Trophoblast cell (in vitro differentiated cells and primary cell): ENCODE results near the gene SHC2.

Experiments used
- DNase-seq, 2 donors: peaks; one replicate each; pipeline ENCODE4 v3.0.0-alpha.2; 2016
- H2AFZ ChIP-seq: 2 replicates; pipeline ENCODE4 v1.6.1; 2013; ENCODE audit warnings: low read length, moderate library complexity, mild to moderate bottlenecking; ENCODE audit not compliant: insufficient read depth, poor library complexity
- H2AK5ac ChIP-seq: 2 replicates; pipeline ENCODE4 v1.6.1; 2013; ENCODE audit warnings: mild to moderate bottlenecking, low read length
- H2BK120ac ChIP-seq: 2 replicates; pipeline ENCODE4 v1.6.1; 2013; ENCODE audit warnings: low read length, mild to moderate bottlenecking, moderate library complexity; ENCODE audit not compliant: insufficient read depth, poor library complexity
- H2BK12ac ChIP-seq: 2 replicates; pipeline ENCODE4 v1.6.1; 2013; ENCODE audit warnings: mild to moderate bottlenecking, low read length, moderate library complexity
- H2BK5ac ChIP-seq: 2 replicates; pipeline ENCODE4 v1.6.1; 2013; ENCODE audit warnings: low read length, low read depth, moderate library complexity, mild to moderate bottlenecking; ENCODE audit not compliant: poor library complexity
- H3K14ac ChIP-seq: 2 replicates; pipeline ENCODE4 v1.6.1; 2013; ENCODE audit warnings: mild to moderate bottlenecking, low read length
- H3K18ac ChIP-seq: 2 replicates; pipeline ENCODE4 v1.6.1; 2013; ENCODE audit warnings: mild to moderate bottlenecking, low read length
- H3K23ac ChIP-seq: 2 replicates; pipeline ENCODE4 v1.6.1; 2013; ENCODE audit warnings: low read length
- H3K27ac ChIP-seq: 2 replicates; pipeline ENCODE4 v1.5.1; 2013; ENCODE audit warnings: low read depth, mild to moderate bottlenecking, inconsistent platforms, low read length, moderate library complexity
- H3K27me3 ChIP-seq: 2 replicates; pipeline ENCODE4 v1.6.1; 2013; ENCODE audit warnings: inconsistent platforms, mild to moderate bottlenecking, low read length, moderate library complexity; ENCODE audit not compliant: insufficient read depth
- H3K36me3 ChIP-seq, 2 experiments: 1 replicate in 1 of 2; 2 replicates in 1 of 2; pipeline ENCODE4 v1.6.1; 2013; ENCODE audit warnings: low read length in 2 of 2, mild to moderate bottlenecking in 2 of 2, moderate library complexity in 1 of 2; ENCODE audit not compliant: insufficient read depth in 2 of 2, control insufficient read depth in 1 of 2
- H3K4ac ChIP-seq: 2 replicates; pipeline ENCODE4 v1.6.1; 2013; ENCODE audit warnings: low read depth, mild to moderate bottlenecking, low read length, moderate library complexity
- H3K4me1 ChIP-seq, 2 experiments: 1 replicate in 1 of 2; 2 replicates in 1 of 2; pipeline ENCODE4 v1.6.1; 2013; ENCODE audit warnings: low read length in 2 of 2, mild to moderate bottlenecking in 2 of 2, moderate library complexity in 1 of 2; ENCODE audit not compliant: insufficient read depth in 2 of 2, control insufficient read depth in 1 of 2
- H3K4me2 ChIP-seq: 2 replicates; pipeline ENCODE4 v1.6.1; 2013; ENCODE audit warnings: inconsistent platforms, mild to moderate bottlenecking, low read length, moderate library complexity
- H3K4me3 ChIP-seq: 2 replicates; pipeline ENCODE4 v1.5.1; 2013; ENCODE audit warnings: mild to moderate bottlenecking, low read depth, low read length, inconsistent platforms
- H3K79me1 ChIP-seq: one replicate; pipeline ENCODE4 v1.6.1; 2013; ENCODE audit warnings: low read length
- H3K79me2 ChIP-seq: 2 replicates; pipeline ENCODE4 v1.6.1; 2013; ENCODE audit warnings: low read length, mild to moderate bottlenecking; ENCODE audit not compliant: control insufficient read depth, insufficient read depth, poor library complexity
- H3K9ac ChIP-seq: 2 replicates; pipeline ENCODE4 v1.6.1; 2013; ENCODE audit warnings: mild to moderate bottlenecking, low read length
- H3K9me3 ChIP-seq: 2 replicates; pipeline ENCODE4 v1.6.1; 2013; ENCODE audit warnings: low read depth, mild to moderate bottlenecking, control low read depth, inconsistent platforms, low read length; ENCODE audit not compliant: insufficient read depth
- H4K12ac ChIP-seq: 2 replicates; pipeline ENCODE4 v1.6.1; 2013; ENCODE audit warnings: low read depth, mild to moderate bottlenecking, low read length, moderate library complexity
- H4K8ac ChIP-seq: 2 replicates; pipeline ENCODE4 v1.6.1; 2013; ENCODE audit warnings: low read depth, mild to moderate bottlenecking, low read length, moderate library complexity
- H4K91ac ChIP-seq: one replicate; pipeline ENCODE4 v1.6.1; 2013; ENCODE audit warnings: low read depth, mild to moderate bottlenecking, low read length, moderate library complexity
- WGBS: extraction: QIAGEN DNeasy Blood & Tissue Kit; methylation state at CpG from one replicate; pipeline ENCODE4 v1.1.7; 2013; ENCODE audit warnings: missing lambda C conversion rate; ENCODE audit not compliant: insufficient read length, insufficient coverage; ENCODE audit errors: extremely low coverage; 5-methylcytosine and 5-hydroxymethylcytosine counted together

The SHC2 gene

GRCh38 chr19:447064-447426 is 13.8 kb downstream of the SHC2 start:
- no peak overlapping the region for H2BK120ac ChIP-seq
- no peak overlapping the region for H3K9ac ChIP-seq
- no peak overlapping the region for H2AK5ac ChIP-seq
- no peak overlapping the region for H3K18ac ChIP-seq
- H4K12ac ChIP-seq, result no peak overlapping the region
- no peaks in the 10 kb centered on the region for H3K27me3 ChIP-seq
- no CpG with 5 or more reads among the region's 24 CpGs for WGBS
- no peak overlapping the region for H3K23ac ChIP-seq
- peaks cover 25% of the 10 kb centered on the region for H3K9me3 ChIP-seq
- no peak overlapping the region for H3K4me2 ChIP-seq
- no peak overlapping the region for H3K27ac ChIP-seq
- no peak overlapping the region for H3K4ac ChIP-seq
- no peak overlapping the region for H3K4me3 ChIP-seq
- H4K91ac ChIP-seq, result no peak overlapping the region
- H2AFZ ChIP-seq, result no peak overlapping the region
- H3K4me1 ChIP-seq, result peaks cover 6 to 11% of the 10 kb centered on the region in 2 experiments
- no peak overlapping the region for H4K8ac ChIP-seq
- no peak overlapping the region for H3K14ac ChIP-seq
- peaks cover 2% of the 10 kb centered on the region for H3K79me1 ChIP-seq
- no peak for DNase-seq
- no peak overlapping the region for H2BK5ac ChIP-seq
- no peaks in the 10 kb centered on the region for H3K79me2 ChIP-seq
- peaks cover 0 to 6% of the 10 kb centered on the region in 2 experiments for H3K36me3 ChIP-seq
- no peak overlapping the region for H2BK12ac ChIP-seq

GRCh38 chr19:444677-445210 is 16.1 kb downstream of the SHC2 start:
- H2BK5ac ChIP-seq, result no peak overlapping the region
- no peak overlapping the region for H2AFZ ChIP-seq
- H3K4me3 ChIP-seq, result no peak overlapping the region
- no peaks in the 10 kb centered on the region for H3K27me3 ChIP-seq
- no peak overlapping the region for H3K4ac ChIP-seq
- no peak overlapping the region for H3K4me2 ChIP-seq
- no peak overlapping the region for H3K27ac ChIP-seq
- H3K18ac ChIP-seq, result no peak overlapping the region
- H3K4me1 ChIP-seq, result peaks cover 6 to 11% of the 10 kb centered on the region in 2 experiments
- no CpG with 5 or more reads among the region's 26 CpGs for WGBS
- no peak overlapping the region for H2BK12ac ChIP-seq
- no peak overlapping the region for H3K14ac ChIP-seq
- DNase-seq, result no peak
- no peak overlapping the region for H2AK5ac ChIP-seq
- H3K9ac ChIP-seq, result no peak overlapping the region
- H3K79me2 ChIP-seq, result no peaks in the 10 kb centered on the region
- H2BK120ac ChIP-seq, result no peak overlapping the region
- H3K9me3 ChIP-seq, result peaks cover 13% of the 10 kb centered on the region
- H4K91ac ChIP-seq, result no peak overlapping the region
- H4K12ac ChIP-seq, result no peak overlapping the region
- peaks cover 2% of the 10 kb centered on the region for H3K79me1 ChIP-seq
- no peaks in the 10 kb centered on the region for H3K36me3 ChIP-seq
- no peak overlapping the region for H3K23ac ChIP-seq
- H4K8ac ChIP-seq, result no peak overlapping the region

GRCh38 chr19:443005-443404 is 17.8 kb downstream of the SHC2 start:
- no peak overlapping the region for H2BK5ac ChIP-seq
- no peak overlapping the region for H2BK12ac ChIP-seq
- no peak overlapping the region for H3K4me2 ChIP-seq
- H3K79me1 ChIP-seq, result no peaks in the 10 kb centered on the region
- H4K8ac ChIP-seq, result no peak overlapping the region
- 100% methylated on average over 1 of the region's 2 CpGs for WGBS
- H3K23ac ChIP-seq, result no peak overlapping the region
- H3K14ac ChIP-seq, result no peak overlapping the region
- H3K18ac ChIP-seq, result no peak overlapping the region
- no peaks in the 10 kb centered on the region for H3K79me2 ChIP-seq
- peaks cover 2 to 4% of the 10 kb centered on the region in 2 experiments for H3K36me3 ChIP-seq
- H3K4me3 ChIP-seq, result no peak overlapping the region
- peaks cover 3 to 5% of the 10 kb centered on the region in 2 experiments for H3K4me1 ChIP-seq
- no peak overlapping the region for H4K12ac ChIP-seq
- no peak overlapping the region for H3K27ac ChIP-seq
- H3K9me3 ChIP-seq, result peaks cover 13% of the 10 kb centered on the region
- H3K27me3 ChIP-seq, result no peaks in the 10 kb centered on the region
- H2BK120ac ChIP-seq, result no peak overlapping the region
- no peak overlapping the region for H4K91ac ChIP-seq
- H3K9ac ChIP-seq, result no peak overlapping the region
- no peak overlapping the region for H3K4ac ChIP-seq
- DNase-seq, result no peak
- no peak overlapping the region for H2AFZ ChIP-seq
- H2AK5ac ChIP-seq, result no peak overlapping the region

GRCh38 chr19:442085-442484 is 18.7 kb downstream of the SHC2 start:
- H3K36me3 ChIP-seq, result peaks cover 3 to 4% of the 10 kb centered on the region in 2 experiments
- H3K18ac ChIP-seq, result no peak overlapping the region
- H4K12ac ChIP-seq, result no peak overlapping the region
- no peaks in the 10 kb centered on the region for H3K79me2 ChIP-seq
- no peak overlapping the region for H3K9ac ChIP-seq
- H4K8ac ChIP-seq, result no peak overlapping the region
- WGBS, result 100% methylated on average over 1 of the region's 2 CpGs
- peak overlapping the region; percentile 32 for H3K4me3 ChIP-seq
- H2BK12ac ChIP-seq, result no peak overlapping the region
- H3K27ac ChIP-seq, result no peak overlapping the region
- no peak overlapping the region for H3K14ac ChIP-seq
- no peak overlapping the region for H2AK5ac ChIP-seq
- H2BK5ac ChIP-seq, result no peak overlapping the region
- peaks cover 0 to 2% of the 10 kb centered on the region in 2 experiments for H3K4me1 ChIP-seq
- H4K91ac ChIP-seq, result no peak overlapping the region
- DNase-seq, result no peak
- H3K9me3 ChIP-seq, result peaks cover 14% of the 10 kb centered on the region
- no peak overlapping the region for H2BK120ac ChIP-seq
- no peak overlapping the region for H3K4ac ChIP-seq
- no peak overlapping the region for H2AFZ ChIP-seq
- H3K4me2 ChIP-seq, result no peak overlapping the region
- H3K79me1 ChIP-seq, result no peaks in the 10 kb centered on the region
- no peaks in the 10 kb centered on the region for H3K27me3 ChIP-seq
- H3K23ac ChIP-seq, result no peak overlapping the region
